LNCAP (cell line): ENCODE measurements around the gene ASTN2.

Experiments
- TF ChIP-seq, protein P1 (sequence below): fragments of 450-650 bp; IDR thresholded peaks from 2 replicates; pipeline ENCODE4 v1.5.1; 2017; ENCODE audit warnings: mild to moderate bottlenecking

Gene ASTN2

GRCh38 chr9:117098331-117098730 lies 316.5 kb downstream of the ASTN2 start:
- TF ChIP-seq, protein P1, sequence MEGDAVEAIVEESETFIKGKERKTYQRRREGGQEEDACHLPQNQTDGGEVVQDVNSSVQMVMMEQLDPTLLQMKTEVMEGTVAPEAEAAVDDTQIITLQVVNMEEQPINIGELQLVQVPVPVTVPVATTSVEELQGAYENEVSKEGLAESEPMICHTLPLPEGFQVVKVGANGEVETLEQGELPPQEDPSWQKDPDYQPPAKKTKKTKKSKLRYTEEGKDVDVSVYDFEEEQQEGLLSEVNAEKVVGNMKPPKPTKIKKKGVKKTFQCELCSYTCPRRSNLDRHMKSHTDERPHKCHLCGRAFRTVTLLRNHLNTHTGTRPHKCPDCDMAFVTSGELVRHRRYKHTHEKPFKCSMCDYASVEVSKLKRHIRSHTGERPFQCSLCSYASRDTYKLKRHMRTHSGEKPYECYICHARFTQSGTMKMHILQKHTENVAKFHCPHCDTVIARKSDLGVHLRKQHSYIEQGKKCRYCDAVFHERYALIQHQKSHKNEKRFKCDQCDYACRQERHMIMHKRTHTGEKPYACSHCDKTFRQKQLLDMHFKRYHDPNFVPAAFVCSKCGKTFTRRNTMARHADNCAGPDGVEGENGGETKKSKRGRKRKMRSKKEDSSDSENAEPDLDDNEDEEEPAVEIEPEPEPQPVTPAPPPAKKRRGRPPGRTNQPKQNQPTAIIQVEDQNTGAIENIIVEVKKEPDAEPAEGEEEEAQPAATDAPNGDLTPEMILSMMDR, result no peak

DNA sequence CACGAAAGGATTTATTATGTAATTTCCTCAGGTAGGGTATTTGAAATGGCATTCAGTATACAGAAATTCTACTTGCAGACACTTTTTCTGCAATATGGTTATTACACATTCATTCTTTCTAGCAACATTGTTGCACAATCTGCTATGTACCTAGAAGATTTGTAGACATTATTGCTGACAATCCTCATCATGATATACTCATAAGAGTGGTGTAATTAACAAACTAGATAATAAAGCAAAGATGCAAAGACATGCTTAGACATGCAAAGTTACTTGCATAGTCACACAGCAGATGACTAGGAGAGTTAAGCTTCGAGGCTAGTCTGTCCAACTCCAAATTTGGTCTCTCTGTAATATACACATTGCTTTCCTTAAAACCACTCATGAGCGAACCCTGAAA lies 317.1 kb downstream of the ASTN2 start:
- TF ChIP-seq, protein P1, result no peak

DNA sequence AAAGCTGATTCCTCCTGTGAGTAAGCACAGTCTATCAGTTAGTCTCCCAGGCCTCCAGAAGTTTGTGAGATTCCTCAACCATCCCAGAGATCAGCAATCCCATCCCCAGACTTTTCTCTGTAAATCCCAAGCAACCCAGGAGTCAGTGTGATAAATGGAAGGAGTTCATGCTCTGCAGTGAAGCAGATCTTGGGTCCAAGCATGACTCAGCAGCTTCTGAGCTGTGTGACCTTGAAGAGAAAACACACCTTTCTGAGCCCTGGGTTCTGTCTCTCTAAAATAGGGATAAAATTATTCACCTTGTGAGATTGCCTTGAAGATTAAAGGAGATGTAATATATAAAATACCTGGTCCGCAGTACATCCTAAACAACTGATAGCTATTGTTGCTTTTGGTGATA lies 318.7 kb downstream of the ASTN2 start:
- TF ChIP-seq, protein P1, result no peak

- TF ChIP-seq, protein P1, result no peak
These were observed 319.8 kb downstream of the ASTN2 start for GRCh38 chr9:117095081-117095480.

GRCh38 chr9:117093891-117094844 lies 320.7 kb downstream of the ASTN2 start:
- TF ChIP-seq, protein P1, result no peak

- TF ChIP-seq, protein P1, result no peak
These were observed 322.3 kb downstream of the ASTN2 start for GRCh38 chr9:117092582-117092981.

DNA sequence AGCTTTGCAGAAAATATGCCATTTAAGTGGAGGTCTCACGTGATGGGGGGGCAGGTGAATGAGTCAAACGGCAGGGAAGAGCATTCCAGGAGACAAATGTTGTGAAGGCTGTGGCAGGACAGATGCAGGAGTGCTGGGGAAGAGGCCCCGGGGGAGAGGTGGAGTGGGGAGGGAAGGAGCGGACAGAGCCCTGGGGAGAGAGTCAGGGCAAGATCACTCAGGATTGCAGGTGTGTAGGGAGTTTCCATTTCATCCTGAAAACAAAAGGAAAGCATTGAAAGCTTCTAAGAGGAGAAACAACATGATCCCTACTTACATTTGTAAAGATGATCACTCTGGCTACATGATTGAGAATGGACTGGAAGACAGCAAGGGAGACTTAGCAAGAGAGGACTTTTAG lies 323.3 kb downstream of the ASTN2 start:
- TF ChIP-seq, protein P1, result no peak
